Peyer's patch (tissue), 4 donors: ENCODE results near the gene C1QC.

Source experiments
- POLR2A ChIP-seq, 2 donors: fragments of 450-650 bp; IDR thresholded peaks; one replicate each; pipeline ENCODE4 v1.5.1; 2017; ENCODE audit warnings: antibody characterized with exemption in 2 of 2, mild to moderate bottlenecking in 2 of 2, moderate library complexity in 2 of 2
- TF ChIP-seq, protein P1 (sequence below), 6 experiments: fragments of 450-650 bp in 4 of 6; fragments of 200-600 bp in 2 of 6; sonication (generic) in 1 of 6; IDR thresholded peaks; one replicate each; pipeline ENCODE4 v1.5.1; 2017 to 2019; ENCODE audit warnings: antibody characterized with exemption in 6 of 6, mild to moderate bottlenecking in 3 of 6, moderate library complexity in 1 of 6

DNA sequence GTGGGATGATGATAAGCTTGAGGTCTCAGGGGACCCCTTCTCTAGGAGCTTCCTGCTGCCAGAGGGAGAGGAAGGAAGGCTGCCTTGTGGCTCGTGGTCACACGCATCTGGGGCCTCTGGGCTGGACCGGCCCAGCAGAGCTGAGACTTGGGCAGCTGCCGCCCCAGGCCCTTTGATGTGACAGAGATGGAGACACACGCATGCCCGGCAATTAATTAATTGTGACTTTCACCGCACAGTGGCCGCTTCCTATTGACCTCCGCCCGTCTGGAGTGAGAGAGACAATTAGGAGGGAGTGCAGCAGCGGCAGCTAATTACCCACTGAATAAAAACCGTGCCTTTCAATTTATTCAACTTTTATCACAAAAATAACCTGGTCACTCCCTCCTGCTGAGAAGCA lies 23.6 kb upstream of the C1QC start:
- TF ChIP-seq, protein P1, sequence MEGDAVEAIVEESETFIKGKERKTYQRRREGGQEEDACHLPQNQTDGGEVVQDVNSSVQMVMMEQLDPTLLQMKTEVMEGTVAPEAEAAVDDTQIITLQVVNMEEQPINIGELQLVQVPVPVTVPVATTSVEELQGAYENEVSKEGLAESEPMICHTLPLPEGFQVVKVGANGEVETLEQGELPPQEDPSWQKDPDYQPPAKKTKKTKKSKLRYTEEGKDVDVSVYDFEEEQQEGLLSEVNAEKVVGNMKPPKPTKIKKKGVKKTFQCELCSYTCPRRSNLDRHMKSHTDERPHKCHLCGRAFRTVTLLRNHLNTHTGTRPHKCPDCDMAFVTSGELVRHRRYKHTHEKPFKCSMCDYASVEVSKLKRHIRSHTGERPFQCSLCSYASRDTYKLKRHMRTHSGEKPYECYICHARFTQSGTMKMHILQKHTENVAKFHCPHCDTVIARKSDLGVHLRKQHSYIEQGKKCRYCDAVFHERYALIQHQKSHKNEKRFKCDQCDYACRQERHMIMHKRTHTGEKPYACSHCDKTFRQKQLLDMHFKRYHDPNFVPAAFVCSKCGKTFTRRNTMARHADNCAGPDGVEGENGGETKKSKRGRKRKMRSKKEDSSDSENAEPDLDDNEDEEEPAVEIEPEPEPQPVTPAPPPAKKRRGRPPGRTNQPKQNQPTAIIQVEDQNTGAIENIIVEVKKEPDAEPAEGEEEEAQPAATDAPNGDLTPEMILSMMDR (IDR thresholded peaks at IDR 0.05): no peak
- TF ChIP-seq POLR2A (IDR thresholded peaks at IDR 0.05): no peak
